DOHH2 (cell line): Measurements from ENCODE around the gene DHX29.

Experiments used
- H3F3A ChIP-seq: fragments of 200-600 bp; sonication (generic), shearing (Covaris generic); 2 replicates; pipeline ENCODE4 v1.6.0; 2016; ENCODE audit warnings: antibody characterized with exemption, mild to moderate bottlenecking; ENCODE audit not compliant: control insufficient read depth, insufficient read depth
- H3K27ac ChIP-seq: fragments of 200-600 bp; sonication (generic); 2 replicates; pipeline ENCODE4 v1.5.1; 2014; ENCODE audit warnings: low read depth, mild to moderate bottlenecking, low read length, moderate library complexity
- H3K27me3 ChIP-seq: fragments of 200-600 bp; sonication (generic); 2 replicates; pipeline ENCODE4 v1.6.1; 2014; ENCODE audit warnings: mild to moderate bottlenecking, low read length, mixed read lengths; ENCODE audit not compliant: control insufficient read depth
- H3K36me3 ChIP-seq: fragments of 200-600 bp; sonication (generic); 2 replicates; pipeline ENCODE4 v1.6.1; 2014; ENCODE audit warnings: mild to moderate bottlenecking, low read length, moderate library complexity, mixed read lengths; ENCODE audit not compliant: control insufficient read depth
- H3K4me1 ChIP-seq: fragments of 200-600 bp; sonication (generic); 2 replicates; pipeline ENCODE4 v1.6.1; 2014; ENCODE audit warnings: mild to moderate bottlenecking, low read length, mixed read lengths; ENCODE audit not compliant: control insufficient read depth
- H3K4me2 ChIP-seq: fragments of 200-600 bp; sonication (generic); 2 replicates; pipeline ENCODE4 v1.6.0; 2014; ENCODE audit warnings: mild to moderate bottlenecking, low read length, moderate library complexity
- H3K4me3 ChIP-seq: fragments of 200-600 bp; sonication (generic); 2 replicates; pipeline ENCODE4 v1.5.1; 2014; ENCODE audit warnings: mild to moderate bottlenecking, low read length, mixed read lengths
- H3K79me2 ChIP-seq: fragments of 200-600 bp; sonication (generic); 2 replicates; pipeline ENCODE4 v1.6.1; 2014; ENCODE audit warnings: mild to moderate bottlenecking, low read length, mixed read lengths; ENCODE audit not compliant: control insufficient read depth
- H3K9me2 ChIP-seq: fragments of 200-600 bp; sonication (generic); replicated peaks from 2 replicates; pipeline ENCODE4 v1.6.1; 2014; ENCODE audit warnings: mild to moderate bottlenecking, low read length, mixed read lengths; ENCODE audit not compliant: control insufficient read depth
- H3K9me3 ChIP-seq: fragments of 200-600 bp; sonication (generic); 2 replicates; pipeline ENCODE4 v1.6.1; 2014; ENCODE audit warnings: antibody characterized with exemption, low read length, mixed read lengths; ENCODE audit not compliant: control insufficient read depth, insufficient read depth
- H4K20me1 ChIP-seq: fragments of 200-600 bp; sonication (generic); 2 replicates; pipeline ENCODE4 v1.6.0; 2014; ENCODE audit warnings: low read depth, mild to moderate bottlenecking, antibody characterized with exemption, low read length, moderate library complexity; ENCODE audit not compliant: control insufficient read depth, insufficient read depth
- CTCF ChIP-seq: fragments of 200-600 bp; sonication (generic); IDR thresholded peaks from one replicate; pipeline ENCODE4 v1.5.1; 2014; ENCODE audit warnings: antibody characterized with exemption, mild to moderate bottlenecking, low read depth, low read length; ENCODE audit not compliant: poor library complexity, severe bottlenecking
- EZH2phosphoT487 ChIP-seq: fragments of 200-600 bp; sonication (generic); IDR thresholded peaks from 2 replicates; pipeline ENCODE4 v1.6.1; 2017; ENCODE audit warnings: borderline replicate concordance, mild to moderate bottlenecking, antibody characterized with exemption, low read length, moderate library complexity, mixed read lengths

The DHX29 gene

GRCh38 chr5:55226934-55227663 is 80.4 kb downstream of the DHX29 start, which contains the start of gene MCIDAS:
MCIDAS (minus strand) TSS chr5:55227315; CDS start chr5:55227138, 177 bp downstream.
- peak within 1 kb of the TSS; percentile 76 for H3K4me3 ChIP-seq
- H3K79me2 ChIP-seq, result no peaks in the 10 kb centered on the region
- no peaks in the 10 kb centered on the region for H3F3A ChIP-seq
- peak; percentile 13 for TF ChIP-seq CTCF
- TF ChIP-seq EZH2phosphoT487, result peak; percentile 45; the same call in 1 of the 2 replicates
- no peaks in the 10 kb centered on the region for H3K9me3 ChIP-seq
- peaks cover 96% of the 10 kb centered on the region for H3K27me3 ChIP-seq
- H3K4me2 ChIP-seq, result peak within 1 kb of the TSS; percentile 89
- no peak within 1 kb of the TSS for H3K27ac ChIP-seq
- peaks cover 29% of the 10 kb centered on the region for H3K4me1 ChIP-seq
- H3K9me2 ChIP-seq, result no peaks in the 10 kb centered on the region
- no peaks in the 10 kb centered on the region; the same call in 1 of the 2 replicates for H4K20me1 ChIP-seq
- no peaks in the 10 kb centered on the region for H3K36me3 ChIP-seq

- Histone ChIP-seq H3K27me3 (peaks cover 91% of the 10 kb centered on the region), H3K4me2 (peak overlapping the region; percentile 89)
Observed at GRCh38 chr5:55226027-55226933, 81.2 kb downstream of the DHX29 start.

DNA sequence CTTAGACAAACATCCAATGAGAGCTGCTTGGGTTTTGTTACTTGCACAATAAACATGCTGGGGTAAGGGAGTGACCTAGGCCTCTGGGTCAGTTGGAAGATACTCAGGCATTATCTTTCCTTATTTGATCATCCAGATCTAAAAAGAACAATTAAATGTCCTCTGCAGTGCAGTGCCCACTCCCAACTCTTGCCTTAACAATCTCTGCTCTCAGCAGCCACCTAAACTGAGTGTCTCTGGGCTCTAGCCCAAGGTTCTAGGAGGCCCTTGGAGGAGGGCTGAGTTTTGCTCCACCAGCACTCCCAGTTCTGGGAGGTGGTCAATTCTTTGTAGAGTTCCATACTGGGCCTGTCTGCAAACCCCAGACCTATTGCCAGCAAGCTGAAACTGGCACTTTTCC is 82.1 kb downstream of the DHX29 start:
- peaks cover 91% of the 10 kb centered on the region for H3K27me3 ChIP-seq
- no peak overlapping the region for H3K4me2 ChIP-seq
- H4K20me1 ChIP-seq, result no peaks in the 10 kb centered on the region; the same call in 1 of the 2 replicates
- peaks cover 25% of the 10 kb centered on the region for H3K4me1 ChIP-seq
- no peaks in the 10 kb centered on the region for H3K36me3 ChIP-seq
- no peaks in the 10 kb centered on the region for H3K79me2 ChIP-seq
- H3K9me3 ChIP-seq, result no peaks in the 10 kb centered on the region
- H3K4me3 ChIP-seq, result no peak overlapping the region
- H3K9me2 ChIP-seq, result no peaks in the 10 kb centered on the region
- TF ChIP-seq EZH2phosphoT487 (no peak), CTCF (no peak)
- no peak overlapping the region for H3K27ac ChIP-seq
- no peaks in the 10 kb centered on the region for H3F3A ChIP-seq

More at GRCh38 chr5:55226027-55226933, 81.2 kb downstream of the DHX29 start:
- H3K79me2 ChIP-seq, result no peaks in the 10 kb centered on the region
- no peaks in the 10 kb centered on the region for H3K9me3 ChIP-seq
- H3K9me2 ChIP-seq, result no peaks in the 10 kb centered on the region
- no peaks in the 10 kb centered on the region; the same call in 1 of the 2 replicates for H4K20me1 ChIP-seq
- H3K27ac ChIP-seq, result no peak overlapping the region
- H3K4me3 ChIP-seq, result peak overlapping the region; percentile 76
- peaks cover 22% of the 10 kb centered on the region for H3K4me1 ChIP-seq
- H3F3A ChIP-seq, result no peaks in the 10 kb centered on the region
- TF ChIP-seq CTCF (peak; percentile 90), EZH2phosphoT487 (no peak)
- no peaks in the 10 kb centered on the region for H3K36me3 ChIP-seq
